Transverse colon (tissue), 4 donors: Measurements from ENCODE around the gene RIMS1. TPM values are rescaled to one million over a fixed set of nuclear protein-coding genes. Genes with fewer than 3 reads are reported as not detected.

ENCODE experiments used
- DNase-seq: peaks from one replicate; pipeline ENCODE4 v3.0.0-alpha.2; 2019
- H3K27ac ChIP-seq, 4 donors: fragments of 200-600 bp; sonication (generic); 2 replicates each; pipeline ENCODE4 v1.5.1; 2016 to 2018; ENCODE audit warnings: inconsistent platforms in 4 of 4
- H3K27me3 ChIP-seq: fragments of 200-600 bp; sonication (generic); 2 replicates; pipeline ENCODE4 v1.5.1; 2017; ENCODE audit warnings: inconsistent platforms
- H3K36me3 ChIP-seq, 4 donors: fragments of 200-600 bp; sonication (generic); 2 replicates each; pipeline ENCODE4 v1.5.1; 2017 to 2019; ENCODE audit warnings: inconsistent platforms in 4 of 4
- H3K4me1 ChIP-seq, 4 donors: fragments of 200-600 bp; sonication (generic); 2 replicates each; pipeline ENCODE4 v1.5.1; 2017 to 2020; ENCODE audit warnings: inconsistent platforms in 4 of 4
- H3K4me3 ChIP-seq, 4 donors: fragments of 200-600 bp; sonication (generic); 1 replicate in 1 of 4; 2 replicates in 3 of 4; pipeline versions ENCODE4 v1.5.1 to v1.6.1; 2017 to 2019; ENCODE audit warnings: inconsistent platforms in 4 of 4
- H3K9me3 ChIP-seq, 2 donors: fragments of 200-600 bp; sonication (generic); 2 replicates each; pipeline ENCODE4 v1.5.1; 2017 to 2019; ENCODE audit warnings: inconsistent platforms in 2 of 2
- CTCF ChIP-seq, 5 experiments: fragments of 200-600 bp in 3 of 5; fragments of 450-650 bp in 2 of 5; sonication (generic) in 3 of 5; IDR thresholded peaks; 1 replicate in 2 of 5; 2 replicates in 3 of 5; pipeline ENCODE4 v1.5.1; 2016 to 2017; ENCODE audit warnings: antibody characterized with exemption in 5 of 5, inconsistent platforms in 3 of 5, mild to moderate bottlenecking in 2 of 5, moderate library complexity in 1 of 5
- EP300 ChIP-seq: sonication (generic); formaldehyde crosslinking; IDR thresholded peaks from one replicate; pipeline ENCODE4 v1.6.1; 2017; ENCODE audit warnings: antibody characterized with exemption, low read depth
- POLR2A ChIP-seq: fragments of 450-650 bp; IDR thresholded peaks from one replicate; pipeline ENCODE4 v1.6.1; 2016; ENCODE audit warnings: antibody characterized with exemption, mild to moderate bottlenecking, moderate library complexity
- POLR2AphosphoS5 ChIP-seq, 3 donors: sonication (generic); formaldehyde crosslinking; IDR thresholded peaks; one replicate each; pipeline ENCODE4 v1.6.1; 2016; ENCODE audit warnings: antibody characterized with exemption in 3 of 3
- WGBS, 2 donors: methylation state at CpG; one replicate each; pipeline ENCODE4 v1.1.5; 2018; ENCODE audit warnings: low coverage in 1 of 2; 5-methylcytosine and 5-hydroxymethylcytosine counted together
- in situ Hi-C, 4 donors: fragments of 200-750 bp; cut with MboI; loops; one replicate each; pipeline versions ENCODE4 v1.15.0 to v1.15.1; 2017; ENCODE audit warnings: low sequenced_read_pairs in 3 of 4, low pct_ligation_motif_present in 1 of 4, low pct_unique_long_range_greater_than_20kb in 1 of 4
- intact Hi-C: fragments of 100-400 bp; cut with DNase I; formaldehyde crosslinking; loops from one replicate; pipeline ENCODE4 v1.15.1; 2023; ENCODE audit warnings: low total_unique reads
- total RNA-seq, 4 donors: library from RNA; depleted of rRNA; stranded (reverse); fragments of >200 nt; gene quantifications; one replicate each; pipeline ENCODE4 v1.1.0, GENCODE V29; 2016

Gene RIMS1
- total RNA-seq, 4 donors from 2014 or later, result 0.32 to 0.41 TPM; not detected in 2

- no peak for DNase-seq
- H3K4me3 ChIP-seq, result no peak overlapping the region
- TF ChIP-seq EP300, result no peak
- no peak for TF ChIP-seq POLR2A
- no peak for TF ChIP-seq POLR2AphosphoS5 (IDR thresholded peaks at IDR 0.05)
- no peak for TF ChIP-seq CTCF (IDR thresholded peaks at IDR 0.05)
- no peaks in the 10 kb centered on the region for H3K9me3 ChIP-seq
- in situ Hi-C loops (no loop called here), intact Hi-C loops (no loop called here)
- H3K36me3 ChIP-seq, result no peaks in the 10 kb centered on the region
- H3K27me3 ChIP-seq, result no peaks in the 10 kb centered on the region
- no peaks in the 10 kb centered on the region for H3K4me1 ChIP-seq
- 69 to 74% methylated on average over 7 of the region's 7 CpGs for WGBS, 2 donors
- H3K27ac ChIP-seq, result no peak overlapping the region
Measured at GRCh38 chr6:72064399-72064975, 178.1 kb downstream of the RIMS1 start.

- Histone ChIP-seq H3K4me1 (no peaks in the 10 kb centered on the region), H3K27me3 (no peaks in the 10 kb centered on the region), H3K9me3 (no peaks in the 10 kb centered on the region), H3K27ac (no peak overlapping the region), H3K4me3 (no peak overlapping the region), H3K36me3 (no peaks in the 10 kb centered on the region)
- intact Hi-C loops (no loop called here), in situ Hi-C loops (loop anchor here in 3 of 4 donors (25.0 kb wide), 2 partner anchors 541 to 691 kb away; no protein-coding TSS in a partner anchor)
- no peak for DNase-seq
- TF ChIP-seq CTCF (IDR thresholded peaks at IDR 0.05) (no peak), EP300 (no peak), POLR2A (no peak), POLR2AphosphoS5 (IDR thresholded peaks at IDR 0.05) (no peak)
- 88 to 90% methylated on average over 1 of the region's 1 CpG for WGBS, 2 donors
Measured at GRCh38 chr6:72078096-72078495, 191.7 kb downstream of the RIMS1 start.

- H3K9me3 ChIP-seq, result no peaks in the 10 kb centered on the region
- no peak for DNase-seq
- in situ Hi-C loops (loop anchor here (10.0 to 25.0 kb wide), 3 partner anchors 543 to 693 kb away; no protein-coding TSS in a partner anchor), intact Hi-C loops (no loop called here)
- no peaks in the 10 kb centered on the region for H3K36me3 ChIP-seq
- TF ChIP-seq CTCF (IDR thresholded peaks at IDR 0.05) (no peak), EP300 (no peak), POLR2A (no peak), POLR2AphosphoS5 (IDR thresholded peaks at IDR 0.05) (no peak)
- H3K27ac ChIP-seq, result no peak overlapping the region
- H3K27me3 ChIP-seq, result no peaks in the 10 kb centered on the region
- no peaks in the 10 kb centered on the region for H3K4me1 ChIP-seq
- WGBS, 2 donors, result 95 to 100% methylated on average over 2 of the region's 2 CpGs
- no peak overlapping the region for H3K4me3 ChIP-seq
Measured at GRCh38 chr6:72080260-72080941, 194.1 kb downstream of the RIMS1 start.

- intact Hi-C loops (no loop called here), in situ Hi-C loops (loop anchor here (10.0 to 25.0 kb wide), 3 partner anchors 545 to 695 kb away; no protein-coding TSS in a partner anchor)
- no peak for TF ChIP-seq CTCF (IDR thresholded peaks at IDR 0.05)
- no peak for TF ChIP-seq POLR2A
- no peak for TF ChIP-seq POLR2AphosphoS5 (IDR thresholded peaks at IDR 0.05)
- no peak for TF ChIP-seq EP300
- no peak overlapping the region for H3K27ac ChIP-seq
- no peak overlapping the region for H3K4me3 ChIP-seq
- H3K36me3 ChIP-seq, result no peaks in the 10 kb centered on the region
- DNase-seq, result no peak
- H3K27me3 ChIP-seq, result no peaks in the 10 kb centered on the region
- no peaks in the 10 kb centered on the region for H3K9me3 ChIP-seq
- no peaks in the 10 kb centered on the region for H3K4me1 ChIP-seq
Measured at GRCh38 chr6:72081871-72082270, 195.5 kb downstream of the RIMS1 start.
